Stimulated activated naive CD8-positive, alpha-beta T cell treated with anti-CD3 and anti-CD28 coated beads, Interleukin-15, amount 100 ng/mL, for 72 hours (primary cell): ENCODE results near the gene MAP3K1.
"Not testable (repeated sequence)": the region's sequence is repeated elsewhere in the genome, so short reads cannot be mapped to it uniquely, and the experiment has no call there.

ENCODE experiments used
- ATAC-seq: fragments of 150-1000 bp; cut with Tn5 transposase; 2 replicates; pipeline ENCODE4 v1.10.0; 2021; ENCODE audit warnings: mild to moderate bottlenecking, moderate library complexity
- DNase-seq, 2 donors: peaks; one replicate each; pipeline ENCODE4 v3.0.0; 2021 to 2022
- H3K27ac Mint-ChIP-seq, 2 donors: one replicate each; pipeline ENCODE4 v1.8.0; 2022; ENCODE audit warnings: mild to moderate bottlenecking in 2 of 2, mixed read lengths in 2 of 2, moderate library complexity in 2 of 2
- H3K27me3 Mint-ChIP-seq: one replicate; pipeline ENCODE4 v1.8.0; 2022; ENCODE audit warnings: mixed read lengths
- H3K4me1 Mint-ChIP-seq: one replicate; pipeline ENCODE4 v1.8.0; 2022; ENCODE audit warnings: mild to moderate bottlenecking, mixed read lengths
- H3K4me3 Mint-ChIP-seq, 2 donors: one replicate each; pipeline ENCODE4 v1.8.0; 2022; ENCODE audit warnings: mild to moderate bottlenecking in 2 of 2, mixed read lengths in 2 of 2, moderate library complexity in 1 of 2
- H3K9me3 Mint-ChIP-seq, 2 donors: one replicate each; pipeline ENCODE4 v1.8.0; 2022; ENCODE audit warnings: mixed read lengths in 2 of 2

Gene MAP3K1

GRCh38 chr5:56814963-56815657, at the start of gene MAP3K1:
TSS of gene MAP3K1 (plus strand) at chr5:56815549. CDS start at chr5:56815574, 25 bp downstream.
- Mint-ChIP-seq H3K9me3 (no peaks in the 10 kb centered on the region), H3K27ac (peak within 1 kb of the TSS; percentile 94 to 95), H3K27me3 (peaks cover 9% of the 10 kb centered on the region), H3K4me1 (peaks cover 29% of the 10 kb centered on the region), H3K4me3 (peak within 1 kb of the TSS; percentile 94 to 96)
- peak; percentile 79 to 84 for DNase-seq
- ATAC-seq, result peak; percentile 68

GRCh38 chr5:56766926-56767325, 48.4 kb upstream of the MAP3K1 start:
- H3K27ac Mint-ChIP-seq, result no peak overlapping the region
- peaks cover 19% of the 10 kb centered on the region for H3K4me1 Mint-ChIP-seq
- H3K4me3 Mint-ChIP-seq, result no peak overlapping the region
- no peaks in the 10 kb centered on the region for H3K9me3 Mint-ChIP-seq
- H3K27me3 Mint-ChIP-seq, result no peaks in the 10 kb centered on the region
- DNase-seq (no peak), ATAC-seq (no peak)

GRCh38 chr5:56769875-56770604, 45.3 kb upstream of the MAP3K1 start:
- peaks cover 19% of the 10 kb centered on the region for H3K4me1 Mint-ChIP-seq
- no peaks in the 10 kb centered on the region for H3K9me3 Mint-ChIP-seq
- H3K27ac Mint-ChIP-seq, result peak overlapping the region in 1 of 2 donors; percentile 71
- no peak for ATAC-seq
- no peaks in the 10 kb centered on the region for H3K27me3 Mint-ChIP-seq
- no peak overlapping the region for H3K4me3 Mint-ChIP-seq
- DNase-seq, result no peak

- no peaks in the 10 kb centered on the region for H3K9me3 Mint-ChIP-seq
- DNase-seq (no peak), ATAC-seq (no peak)
- no peak overlapping the region for H3K4me3 Mint-ChIP-seq
- H3K27ac Mint-ChIP-seq, result no peak overlapping the region
- H3K4me1 Mint-ChIP-seq, result peaks cover 13% of the 10 kb centered on the region
- H3K27me3 Mint-ChIP-seq, result no peaks in the 10 kb centered on the region
Measured at GRCh38 chr5:56772767-56773166, 42.6 kb upstream of the MAP3K1 start.

GRCh38 chr5:56774957-56775356, 40.4 kb upstream of the MAP3K1 start:
- no peak for ATAC-seq
- Mint-ChIP-seq H3K4me3 (no peak overlapping the region), H3K27me3 (no peaks in the 10 kb centered on the region), H3K9me3 (peaks cover 6 to 7% of the 10 kb centered on the region in 2 donors), H3K27ac (no peak overlapping the region), H3K4me1 (peaks cover 11% of the 10 kb centered on the region)
- DNase-seq, result no peak

- H3K4me1 Mint-ChIP-seq, ATAC-seq, H3K27ac Mint-ChIP-seq, H3K4me3 Mint-ChIP-seq, H3K27me3 Mint-ChIP-seq, DNase-seq: not testable (repeated sequence)
- H3K9me3 Mint-ChIP-seq, result peaks cover 14 to 17% of the 10 kb centered on the region in 2 donors
Measured at GRCh38 chr5:56776212-56776846, 39.0 kb upstream of the MAP3K1 start.

GRCh38 chr5:56783261-56783660, 32.1 kb upstream of the MAP3K1 start:
- peaks cover 14 to 17% of the 10 kb centered on the region in 2 donors for H3K9me3 Mint-ChIP-seq
- DNase-seq (no peak), ATAC-seq (no peak)
- no peak overlapping the region for H3K27ac Mint-ChIP-seq
- H3K27me3 Mint-ChIP-seq, result no peaks in the 10 kb centered on the region
- H3K4me3 Mint-ChIP-seq, result no peak overlapping the region
- H3K4me1 Mint-ChIP-seq, result no peaks in the 10 kb centered on the region

- Mint-ChIP-seq H3K4me1 (no peaks in the 10 kb centered on the region), H3K27ac (no peak overlapping the region), H3K4me3 (no peak overlapping the region), H3K9me3 (no peaks in the 10 kb centered on the region), H3K27me3 (no peaks in the 10 kb centered on the region)
- DNase-seq (no peak), ATAC-seq (no peak)
Measured at GRCh38 chr5:56786346-56786745, 29.0 kb upstream of the MAP3K1 start.

- peak; percentile 90 for ATAC-seq
- DNase-seq, result no peak
- Mint-ChIP-seq H3K27ac (peak overlapping the region in 1 of 2 donors; percentile 48), H3K9me3 (no peaks in the 10 kb centered on the region), H3K27me3 (no peaks in the 10 kb centered on the region), H3K4me3 (no peak overlapping the region), H3K4me1 (no peaks in the 10 kb centered on the region)
Measured at GRCh38 chr5:56791396-56791795, 24.0 kb upstream of the MAP3K1 start.

GRCh38 chr5:56798521-56798920, 16.8 kb upstream of the MAP3K1 start:
- H3K27me3 Mint-ChIP-seq, result no peaks in the 10 kb centered on the region
- ATAC-seq, result no peak
- no peak overlapping the region for H3K27ac Mint-ChIP-seq

GRCh38 chr5:56800186-56800585, 15.2 kb upstream of the MAP3K1 start:
- Mint-ChIP-seq H3K4me3 (no peak overlapping the region), H3K27me3 (no peaks in the 10 kb centered on the region), H3K9me3 (no peaks in the 10 kb centered on the region), H3K4me1 (peaks cover 14% of the 10 kb centered on the region), H3K27ac (no peak overlapping the region)
- ATAC-seq (no peak), DNase-seq (no peak)

More at GRCh38 chr5:56798521-56798920, 16.8 kb upstream of the MAP3K1 start:
- H3K9me3 Mint-ChIP-seq, result no peaks in the 10 kb centered on the region
- peaks cover 4% of the 10 kb centered on the region for H3K4me1 Mint-ChIP-seq
- DNase-seq, result no peak
- no peak overlapping the region for H3K4me3 Mint-ChIP-seq

- peaks cover 14% of the 10 kb centered on the region for H3K4me1 Mint-ChIP-seq
- H3K27ac Mint-ChIP-seq, result no peak overlapping the region
- no peak overlapping the region for H3K4me3 Mint-ChIP-seq
- H3K27me3 Mint-ChIP-seq, result no peaks in the 10 kb centered on the region
- H3K9me3 Mint-ChIP-seq, result no peaks in the 10 kb centered on the region
- no peak for DNase-seq
- ATAC-seq, result no peak
Measured at GRCh38 chr5:56801256-56801655, 14.1 kb upstream of the MAP3K1 start.

GRCh38 chr5:56802205-56802604, 13.1 kb upstream of the MAP3K1 start:
- no peak overlapping the region for H3K27ac Mint-ChIP-seq
- no peaks in the 10 kb centered on the region for H3K9me3 Mint-ChIP-seq
- H3K4me1 Mint-ChIP-seq, result peaks cover 14% of the 10 kb centered on the region
- no peak for ATAC-seq
- no peak for DNase-seq
- H3K27me3 Mint-ChIP-seq, result no peaks in the 10 kb centered on the region
- H3K4me3 Mint-ChIP-seq, result no peak overlapping the region

GRCh38 chr5:56803025-56803424, 12.3 kb upstream of the MAP3K1 start:
- Mint-ChIP-seq H3K27ac (no peak overlapping the region), H3K4me1 (peaks cover 21% of the 10 kb centered on the region), H3K27me3 (no peaks in the 10 kb centered on the region), H3K9me3 (no peaks in the 10 kb centered on the region), H3K4me3 (no peak overlapping the region)
- DNase-seq (no peak), ATAC-seq (no peak)

GRCh38 chr5:56803894-56804293, 11.5 kb upstream of the MAP3K1 start:
- H3K27ac Mint-ChIP-seq, result no peak overlapping the region
- ATAC-seq, result no peak
- peaks cover 24% of the 10 kb centered on the region for H3K4me1 Mint-ChIP-seq

GRCh38 chr5:56807679-56808078, 7.7 kb upstream of the MAP3K1 start:
- Mint-ChIP-seq H3K27ac (no peak overlapping the region), H3K27me3 (peaks cover 2% of the 10 kb centered on the region), H3K9me3 (no peaks in the 10 kb centered on the region), H3K4me3 (no peak overlapping the region), H3K4me1 (peaks cover 24% of the 10 kb centered on the region)
- DNase-seq, result no peak
- ATAC-seq, result no peak

More at GRCh38 chr5:56803894-56804293, 11.5 kb upstream of the MAP3K1 start:
- H3K4me3 Mint-ChIP-seq, result no peak overlapping the region
- H3K9me3 Mint-ChIP-seq, result no peaks in the 10 kb centered on the region
- H3K27me3 Mint-ChIP-seq, result no peaks in the 10 kb centered on the region
- no peak for DNase-seq
